ENCODE measurements around the gene OPN4. TPM values are rescaled to one million over a fixed set of nuclear protein-coding genes. Genes with fewer than 3 reads are reported as not detected.

OPN4 gene
- total RNA-seq, 1 donor from 2014 or later = not detected

DNA sequence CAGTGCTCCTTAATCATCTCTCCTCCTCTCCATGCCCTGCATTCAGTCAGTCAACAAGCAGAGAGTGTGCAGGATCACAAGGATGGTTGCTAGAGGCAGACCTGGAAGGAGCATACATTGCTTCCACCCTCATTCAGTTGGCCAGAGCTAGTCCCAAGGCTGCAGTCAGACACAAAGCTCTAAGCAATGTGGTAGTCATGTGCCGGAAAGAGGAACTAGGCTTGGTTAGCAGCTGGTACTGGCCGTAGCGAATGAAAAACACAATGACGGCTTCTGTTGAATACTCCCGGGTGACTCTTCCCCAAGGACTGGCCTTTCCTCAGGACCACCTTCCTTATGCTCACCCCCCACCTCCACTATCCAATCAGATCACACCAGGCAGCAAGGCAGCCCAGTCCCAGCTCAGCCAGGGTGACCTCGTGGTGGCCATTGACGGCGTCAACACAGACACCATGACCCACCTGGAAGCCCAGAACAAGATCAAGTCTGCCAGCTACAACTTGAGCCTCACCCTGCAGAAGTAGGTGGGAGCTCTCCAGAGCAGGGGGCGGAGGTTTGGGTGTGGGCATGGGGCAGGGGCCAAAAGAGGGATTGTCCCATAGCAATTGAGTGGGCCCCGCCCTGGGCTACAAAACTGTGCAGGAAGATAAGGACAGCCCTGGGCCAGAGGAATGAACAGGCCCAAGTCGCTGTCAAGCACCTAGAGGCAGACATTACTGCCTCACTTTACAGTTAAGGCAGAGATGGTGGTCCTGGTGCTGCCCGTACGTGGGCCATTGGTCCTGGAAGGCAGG lies 24.8 kb downstream of the OPN4 start:
- peak; percentile 51 for ATAC-seq
- intact Hi-C loops (cut with DNase I) = no loop called here
- Histone ChIP-seq H3K4me3 (no peak overlapping the region), H3K4me1 (no peaks in the 10 kb centered on the region), H3K36me3 (no peaks in the 10 kb centered on the region), H3K27ac (no peak overlapping the region), H3K27me3 (no peaks in the 10 kb centered on the region), H3K9me3 (no peaks in the 10 kb centered on the region)
- TF ChIP-seq, protein P1, sequence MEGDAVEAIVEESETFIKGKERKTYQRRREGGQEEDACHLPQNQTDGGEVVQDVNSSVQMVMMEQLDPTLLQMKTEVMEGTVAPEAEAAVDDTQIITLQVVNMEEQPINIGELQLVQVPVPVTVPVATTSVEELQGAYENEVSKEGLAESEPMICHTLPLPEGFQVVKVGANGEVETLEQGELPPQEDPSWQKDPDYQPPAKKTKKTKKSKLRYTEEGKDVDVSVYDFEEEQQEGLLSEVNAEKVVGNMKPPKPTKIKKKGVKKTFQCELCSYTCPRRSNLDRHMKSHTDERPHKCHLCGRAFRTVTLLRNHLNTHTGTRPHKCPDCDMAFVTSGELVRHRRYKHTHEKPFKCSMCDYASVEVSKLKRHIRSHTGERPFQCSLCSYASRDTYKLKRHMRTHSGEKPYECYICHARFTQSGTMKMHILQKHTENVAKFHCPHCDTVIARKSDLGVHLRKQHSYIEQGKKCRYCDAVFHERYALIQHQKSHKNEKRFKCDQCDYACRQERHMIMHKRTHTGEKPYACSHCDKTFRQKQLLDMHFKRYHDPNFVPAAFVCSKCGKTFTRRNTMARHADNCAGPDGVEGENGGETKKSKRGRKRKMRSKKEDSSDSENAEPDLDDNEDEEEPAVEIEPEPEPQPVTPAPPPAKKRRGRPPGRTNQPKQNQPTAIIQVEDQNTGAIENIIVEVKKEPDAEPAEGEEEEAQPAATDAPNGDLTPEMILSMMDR (IDR thresholded peaks at IDR 0.05) = no peak
- no peak for DNase-seq

DNA sequence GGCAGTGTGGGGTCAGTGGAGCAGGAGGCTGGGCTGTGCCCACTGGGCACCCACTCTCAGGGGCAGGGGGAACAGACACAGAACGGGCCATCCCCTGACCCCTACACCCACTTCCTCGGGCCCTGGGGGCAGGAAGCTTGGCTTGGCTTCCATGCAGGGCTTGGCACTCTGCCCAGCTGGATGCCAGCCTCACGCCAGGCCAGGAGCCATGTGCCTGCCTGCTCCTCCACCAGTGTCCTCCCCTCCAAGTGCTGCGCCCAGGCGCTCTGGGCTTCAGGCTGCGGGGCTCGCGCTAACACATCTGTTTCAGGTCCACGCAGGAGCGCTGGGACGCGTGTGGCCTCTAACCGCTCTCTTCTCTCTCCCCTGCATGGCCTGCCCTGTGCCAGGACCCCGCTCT lies 26.7 kb downstream of the OPN4 start:
- H3K27me3 ChIP-seq = no peaks in the 10 kb centered on the region
- no peaks in the 10 kb centered on the region for H3K4me1 ChIP-seq
- ATAC-seq (no peak), DNase-seq (no peak)
- no peaks in the 10 kb centered on the region for H3K36me3 ChIP-seq
- H3K9me3 ChIP-seq = no peaks in the 10 kb centered on the region
- intact Hi-C loops (cut with DNase I) = no loop called here
- no peak overlapping the region for H3K4me3 ChIP-seq
- no peak overlapping the region for H3K27ac ChIP-seq
- TF ChIP-seq, protein P1 (IDR thresholded peaks at IDR 0.05) = no peak

DNA sequence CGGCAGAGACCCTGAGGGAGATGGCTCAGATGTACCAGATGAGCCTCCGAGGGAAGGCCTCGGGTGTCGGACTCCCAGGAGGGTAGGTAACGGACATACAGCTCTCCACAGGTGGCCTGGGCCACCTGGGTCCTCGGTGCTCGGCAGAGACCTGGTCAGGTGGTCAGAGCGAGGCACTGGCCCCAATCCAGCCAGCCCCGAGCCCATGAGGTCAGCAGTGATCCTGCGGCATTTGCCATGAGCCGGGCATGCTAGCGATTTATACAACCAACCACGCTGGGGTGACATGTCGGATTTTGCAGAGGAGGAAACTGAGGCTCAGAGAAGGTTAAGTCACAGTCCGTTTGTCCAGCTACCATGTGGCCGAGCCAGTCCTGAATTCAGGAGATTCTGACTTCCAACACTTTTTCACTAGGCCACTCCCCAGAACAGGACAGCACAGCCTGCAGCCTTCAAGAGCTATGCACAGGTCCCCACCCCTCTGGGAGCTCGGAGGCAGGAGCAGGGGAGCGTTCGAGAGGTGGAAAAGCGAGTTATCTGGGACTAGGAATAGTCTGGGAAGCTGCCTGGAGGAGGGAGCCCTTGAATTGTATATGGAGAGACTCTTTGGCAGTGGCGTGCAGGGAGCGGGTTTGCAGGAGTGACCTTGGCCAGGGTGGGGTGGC lies 27.5 kb downstream of the OPN4 start:
- H3K4me1 ChIP-seq = no peaks in the 10 kb centered on the region
- TF ChIP-seq, protein P1 (IDR thresholded peaks at IDR 0.05) = no peak
- no peak overlapping the region for H3K4me3 ChIP-seq
- ATAC-seq (no peak), DNase-seq (no peak)
- no peak overlapping the region for H3K27ac ChIP-seq
- no peaks in the 10 kb centered on the region for H3K27me3 ChIP-seq
- H3K9me3 ChIP-seq = no peaks in the 10 kb centered on the region
- no peaks in the 10 kb centered on the region for H3K36me3 ChIP-seq
- intact Hi-C loops (cut with DNase I) = no loop called here

DNA sequence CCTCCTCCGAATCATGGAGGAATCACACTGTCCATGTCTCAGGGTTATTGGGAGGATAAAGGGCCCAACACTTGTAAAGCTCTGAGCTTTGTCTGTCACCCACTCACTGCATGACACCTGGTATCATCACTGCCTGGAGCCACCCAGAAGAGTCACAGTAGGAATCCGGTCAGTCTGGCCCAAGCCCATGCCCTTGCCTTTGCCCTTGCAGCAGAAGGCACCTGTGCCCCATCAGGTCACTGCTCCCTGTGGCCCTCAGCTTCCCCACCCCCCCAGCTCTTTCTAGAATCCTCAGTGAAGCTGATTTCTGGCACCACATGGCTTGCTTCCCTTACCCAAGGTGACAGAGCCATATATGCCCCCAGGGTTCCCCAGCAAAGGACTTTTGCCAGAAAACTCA lies 28.3 kb downstream of the OPN4 start:
- DNase-seq = no peak
- Histone ChIP-seq H3K4me3 (no peak overlapping the region), H3K27me3 (no peaks in the 10 kb centered on the region), H3K36me3 (no peaks in the 10 kb centered on the region), H3K4me1 (no peaks in the 10 kb centered on the region), H3K9me3 (no peaks in the 10 kb centered on the region), H3K27ac (no peak overlapping the region)
- TF ChIP-seq, protein P1 (IDR thresholded peaks at IDR 0.05) = no peak
- intact Hi-C loops (cut with DNase I) = no loop called here
- ATAC-seq = no peak

DNA sequence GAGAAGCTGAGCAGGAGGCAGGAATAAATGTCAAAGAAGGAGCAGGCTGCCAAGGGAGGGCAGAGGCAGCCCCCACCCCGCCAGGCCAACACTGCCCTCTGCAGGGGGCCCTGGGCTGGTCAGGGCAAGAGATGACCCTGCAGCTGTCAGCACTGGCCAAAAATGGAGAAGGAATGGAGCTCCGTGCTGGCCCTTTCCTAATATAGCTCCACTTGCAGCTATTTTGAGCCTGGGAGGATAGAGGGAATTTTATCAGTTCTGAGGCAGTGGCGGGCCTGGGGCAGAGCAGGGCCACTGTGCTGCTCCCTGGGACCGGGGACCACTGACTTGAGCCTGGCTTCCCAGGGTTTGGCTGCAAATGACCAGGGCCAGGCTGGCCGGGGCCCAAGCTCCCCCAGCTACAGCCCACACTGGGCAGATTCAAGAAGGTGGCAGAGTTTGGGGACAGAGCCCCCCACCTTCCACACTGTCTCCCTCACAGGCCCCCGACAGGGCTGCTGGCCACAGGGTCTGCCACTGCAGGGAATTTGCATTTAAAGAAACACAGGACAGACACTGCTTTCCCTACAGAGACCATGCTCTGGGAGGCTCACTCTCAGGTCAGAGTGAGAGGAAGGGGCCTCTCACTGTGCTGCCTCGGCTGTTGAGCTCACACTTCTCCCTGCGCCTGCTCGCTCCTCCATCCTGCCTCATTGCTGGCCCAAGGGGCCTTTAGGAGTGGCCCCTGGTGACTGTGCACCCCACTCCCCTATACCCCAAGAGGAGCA lies 30.2 kb downstream of the OPN4 start:
- H3K4me1 ChIP-seq = no peaks in the 10 kb centered on the region
- no peaks in the 10 kb centered on the region for H3K36me3 ChIP-seq
- H3K4me3 ChIP-seq = no peak overlapping the region
- H3K27me3 ChIP-seq = no peaks in the 10 kb centered on the region
- ATAC-seq (peak; percentile 8), DNase-seq (no peak)
- TF ChIP-seq, protein P1 (IDR thresholded peaks at IDR 0.05) = peak; percentile 38
- H3K27ac ChIP-seq = peak overlapping the region; percentile 6
- intact Hi-C loops (cut with DNase I) = no loop called here
- H3K9me3 ChIP-seq = no peaks in the 10 kb centered on the region

Measured in upper lobe of right lung (tissue), 1 donor.